Aorta (tissue), 5 donors: Measurements from ENCODE around the gene WFIKKN2. TPM values are rescaled to one million over a fixed set of nuclear protein-coding genes. Genes with fewer than 3 reads are reported as not detected.

Experiments
- ATAC-seq: fragments of 200-7000 bp; cut with Tn5 transposase; one replicate; pipeline ENCODE4 v1.9.1; 2022; ENCODE audit warnings: moderate library complexity; ENCODE audit not compliant: low FRiP score
- DNase-seq, 2 donors: peaks; one replicate each; pipeline ENCODE4 v3.0.0-alpha.2; 2020
- H3K27ac ChIP-seq, 2 donors: one replicate each; pipeline ENCODE4 v1.5.1; 2013; ENCODE audit warnings: low read length in 2 of 2, mild to moderate bottlenecking in 2 of 2, moderate library complexity in 2 of 2, control low read depth in 1 of 2, inconsistent platforms in 1 of 2, low read depth in 1 of 2
- H3K27me3 ChIP-seq, 2 donors: one replicate each; pipeline ENCODE4 v1.6.1; 2013; ENCODE audit warnings: control low read depth in 1 of 2, low read length in 1 of 2, mild to moderate bottlenecking in 1 of 2, moderate library complexity in 1 of 2; ENCODE audit not compliant: insufficient read depth in 2 of 2, control insufficient read depth in 1 of 2
- H3K36me3 ChIP-seq, 2 donors: one replicate each; pipeline ENCODE4 v1.6.1; 2013; ENCODE audit warnings: control low read depth in 1 of 2, low read length in 1 of 2, mild to moderate bottlenecking in 1 of 2; ENCODE audit not compliant: insufficient read depth in 2 of 2, control insufficient read depth in 1 of 2
- H3K4me1 ChIP-seq, 2 donors: one replicate each; pipeline ENCODE4 v1.6.1; 2013; ENCODE audit warnings: low read length in 2 of 2, control low read depth in 1 of 2, mild to moderate bottlenecking in 1 of 2, moderate library complexity in 1 of 2; ENCODE audit not compliant: insufficient read depth in 2 of 2, control insufficient read depth in 1 of 2
- H3K4me3 ChIP-seq, 2 donors: one replicate each; pipeline ENCODE4 v1.5.1; 2013; ENCODE audit warnings: low read length in 2 of 2, control low read depth in 1 of 2, mild to moderate bottlenecking in 1 of 2
- H3K9me3 ChIP-seq: one replicate; pipeline ENCODE4 v1.6.1; 2013; ENCODE audit warnings: mild to moderate bottlenecking, low read length; ENCODE audit not compliant: control insufficient read depth
- WGBS, 2 donors: extraction: QIAGEN DNeasy Blood & Tissue Kit; methylation state at CpG; one replicate each; pipeline ENCODE4 v1.1.7; 2013; 5-methylcytosine and 5-hydroxymethylcytosine counted together
- intact Hi-C, 2 donors: fragments of 100-400 bp; cut with DNase I; formaldehyde crosslinking; loops; one replicate each; pipeline versions ENCODE4 v1.14.2 to v1.15.0; 2022
- polyA plus RNA-seq, 2 donors: library from polyadenylated mRNA; stranded (reverse); fragments of 200-250 nt; gene quantifications; one replicate each; pipeline ENCODE4 v1.2.3, GENCODE V29; 2013
- total RNA-seq, 2 donors: library from RNA; stranded (reverse); fragmentation: NEBNext Ultra II Directional; extraction: Animal tissue kit (Norgen Biotek cat#: 25700); gene quantifications; one replicate each; pipeline ENCODE4 v1.2.1, GENCODE V29; 2021
- donor health status: healthy with polysubstance abuse.
- donor health status: Bipolar disorder and iron deficiency.
- donor health status: DM: no; HTN: no; CAD: no.
- donor health status: DM: no; HTN: no; CAD: no.
- donor health status: DM: yes; HTN: yes; CAD: no.

WFIKKN2 gene
- total and polyA plus RNA-seq, 4 donors, result 0.48 TPM; not detected in 3

- peaks cover 0 to 4% of the 10 kb centered on the region in 2 donors for H3K4me1 ChIP-seq
- ATAC-seq (no peak), DNase-seq (no peak)
- H3K9me3 ChIP-seq, result no peaks in the 10 kb centered on the region
- peak overlapping the region; percentile 93 to 100 for H3K4me3 ChIP-seq
- H3K27ac ChIP-seq, result peak overlapping the region in 1 of 2 donors; percentile 98
- WGBS, 2 donors, result 0 to 2% methylated on average over 6 of the region's 6 CpGs
- H3K36me3 ChIP-seq, result peaks cover 0 to 2% of the 10 kb centered on the region in 2 donors
- H3K27me3 ChIP-seq, result peaks cover 0 to 2% of the 10 kb centered on the region in 2 donors
- intact Hi-C loops, result loop anchor here (2.0 to 5.0 kb wide), 2 partner anchors 38 to 86 kb away; no protein-coding TSS in a partner anchor
Observed at GRCh38 chr17:50864747-50865059, 29.3 kb downstream of the WFIKKN2 start.

- 0 to 1% methylated on average over 29 to 50 of the region's 50 CpGs for WGBS, 2 donors
- no peaks in the 10 kb centered on the region for H3K9me3 ChIP-seq
- ATAC-seq (no peak), DNase-seq (peak; percentile 67 to 84)
- intact Hi-C loops, result loop anchor here (2.0 to 5.0 kb wide), 2 partner anchors 37 to 86 kb away; no protein-coding TSS in a partner anchor
- H3K27me3 ChIP-seq, result peaks cover 0 to 2% of the 10 kb centered on the region in 2 donors
- H3K27ac ChIP-seq, result peak overlapping the region; percentile 98
- peaks cover 0 to 2% of the 10 kb centered on the region in 2 donors for H3K36me3 ChIP-seq
- peak overlapping the region; percentile 93 to 100 for H3K4me3 ChIP-seq
- H3K4me1 ChIP-seq, result peaks cover 0 to 4% of the 10 kb centered on the region in 2 donors
Observed at GRCh38 chr17:50865060-50865867, 29.9 kb downstream of the WFIKKN2 start.

- intact Hi-C loops, result loop anchor here (1.0 to 5.0 kb wide), 3 partner anchors 36 to 85 kb away; no protein-coding TSS in a partner anchor
- no peak for ATAC-seq
Observed at GRCh38 chr17:50865868-50866260, 30.5 kb downstream of the WFIKKN2 start.

GRCh38 chr17:50866261-50866949 lies 31.0 kb downstream of the WFIKKN2 start, which contains the start of gene TOB1:
TOB1 (minus strand) TSS chr17:50866354; CDS start chr17:50864017, 2,337 bp downstream.
- intact Hi-C loops, result loop anchor here in 1 of 2 donors (1.0 to 5.0 kb wide), 3 partner anchors 36 to 84 kb away; no protein-coding TSS in a partner anchor
- DNase-seq, result peak; percentile 99
- 1% methylated on average over 67 to 75 of the region's 75 CpGs for WGBS, 2 donors
- Histone ChIP-seq H3K27ac (peak within 1 kb of the TSS; percentile 98), H3K4me3 (peak within 1 kb of the TSS; percentile 93 to 100), H3K4me1 (no peaks in the 10 kb centered on the region), H3K27me3 (peaks cover 0 to 2% of the 10 kb centered on the region in 2 donors), H3K36me3 (peaks cover 0 to 2% of the 10 kb centered on the region in 2 donors), H3K9me3 (no peaks in the 10 kb centered on the region)
- ATAC-seq, result peak; percentile 95

More at GRCh38 chr17:50865868-50866260, 30.5 kb downstream of the WFIKKN2 start:
- Histone ChIP-seq H3K4me3 (peak overlapping the region; percentile 93 to 100), H3K27me3 (peaks cover 0 to 2% of the 10 kb centered on the region in 2 donors), H3K9me3 (no peaks in the 10 kb centered on the region), H3K27ac (peak overlapping the region; percentile 98), H3K36me3 (peaks cover 0 to 2% of the 10 kb centered on the region in 2 donors), H3K4me1 (peaks cover 0 to 4% of the 10 kb centered on the region in 2 donors)
- DNase-seq, result no peak
- WGBS, 2 donors, result 1 to 2% methylated on average over 20 to 53 of the region's 53 CpGs

GRCh38 chr17:50866950-50867362 lies 31.6 kb downstream of the WFIKKN2 start:
- peak; percentile 63 for ATAC-seq
- Histone ChIP-seq H3K9me3 (no peaks in the 10 kb centered on the region), H3K27ac (peak overlapping the region; percentile 94 to 98), H3K27me3 (peaks cover 0 to 2% of the 10 kb centered on the region in 2 donors), H3K4me1 (no peaks in the 10 kb centered on the region), H3K36me3 (peaks cover 0 to 2% of the 10 kb centered on the region in 2 donors), H3K4me3 (peak overlapping the region; percentile 19 to 47)
- intact Hi-C loops, result loop anchor here in 1 of 2 donors (1.0 to 5.0 kb wide), 3 partner anchors 35 to 84 kb away; no protein-coding TSS in a partner anchor
- peak; percentile 82 to 89 for DNase-seq
- WGBS, 2 donors, result 0 to 1% methylated on average over 28 of the region's 28 CpGs

GRCh38 chr17:50867363-50868139 lies 32.2 kb downstream of the WFIKKN2 start:
- Histone ChIP-seq H3K4me3 (peak overlapping the region; percentile 40 to 47), H3K27me3 (peaks cover 0 to 2% of the 10 kb centered on the region in 2 donors), H3K4me1 (no peaks in the 10 kb centered on the region), H3K27ac (peak overlapping the region; percentile 94 to 98), H3K36me3 (peaks cover 0 to 2% of the 10 kb centered on the region in 2 donors), H3K9me3 (no peaks in the 10 kb centered on the region)
- intact Hi-C loops, result loop anchor here in 1 of 2 donors (2.0 to 5.0 kb wide), 2 partner anchors 35 to 83 kb away; no protein-coding TSS in a partner anchor
- DNase-seq, result peak; percentile 97
- ATAC-seq, result peak; percentile 88
- WGBS, 2 donors, result 0 to 1% methylated on average over 35 of the region's 35 CpGs

- DNase-seq (no peak), ATAC-seq (no peak)
- H3K4me3 ChIP-seq, result peak overlapping the region in 1 of 2 donors; percentile 40
- WGBS, 2 donors, result 3 to 8% methylated on average over 1 of the region's 1 CpG
- no peaks in the 10 kb centered on the region for H3K9me3 ChIP-seq
- H3K4me1 ChIP-seq, result no peaks in the 10 kb centered on the region
- peaks cover 0 to 1% of the 10 kb centered on the region in 2 donors for H3K36me3 ChIP-seq
- H3K27ac ChIP-seq, result no peak overlapping the region
- H3K27me3 ChIP-seq, result peaks cover 0 to 2% of the 10 kb centered on the region in 2 donors
- intact Hi-C loops, result loop anchor here in 1 of 2 donors (5.0 kb wide), 1 partner anchor 34 kb away; no protein-coding TSS in a partner anchor
Observed at GRCh38 chr17:50868140-50868438, 32.7 kb downstream of the WFIKKN2 start.

GRCh38 chr17:50868602-50869001 lies 33.2 kb downstream of the WFIKKN2 start:
- WGBS, 2 donors, result 7 to 8% methylated on average over 1 of the region's 1 CpG
- no peak overlapping the region for H3K27ac ChIP-seq
- ATAC-seq, result no peak
- H3K27me3 ChIP-seq, result peaks cover 0 to 2% of the 10 kb centered on the region in 2 donors
- no peaks in the 10 kb centered on the region for H3K36me3 ChIP-seq
- intact Hi-C loops, result loop anchor here in 1 of 2 donors (5.0 kb wide), 1 partner anchor 34 kb away; no protein-coding TSS in a partner anchor
- DNase-seq, result no peak
- no peaks in the 10 kb centered on the region for H3K9me3 ChIP-seq
- no peaks in the 10 kb centered on the region for H3K4me1 ChIP-seq
- H3K4me3 ChIP-seq, result no peak overlapping the region
